NCI-H2107 (cell line): Measurements from ENCODE around the gene CDK7.
"Not testable (repeated sequence)": the region's sequence is repeated elsewhere in the genome, so short reads cannot be mapped to it uniquely, and the experiment has no call there.

Experiments
- DNase-seq: peaks from one replicate; lab custom pipeline; 2025; lab: John Stamatoyannopoulos, UW

The CDK7 gene

GRCh38 chr5:69237877-69238276 is 3.2 kb downstream of the CDK7 start:
- no peak for DNase-seq

GRCh38 chr5:69238760-69239251 is 4.1 kb downstream of the CDK7 start:
- no peak for DNase-seq

GRCh38 chr5:69242215-69242927 is 7.7 kb downstream of the CDK7 start:
- DNase-seq, result no peak

GRCh38 chr5:69245031-69245430 is 10.3 kb downstream of the CDK7 start:
- DNase-seq, result no peak

GRCh38 chr5:69248019-69248418 is 13.3 kb downstream of the CDK7 start:
- no peak for DNase-seq

- no peak for DNase-seq
These were observed 15.9 kb downstream of the CDK7 start for GRCh38 chr5:69250593-69250992.

- no peak for DNase-seq
These were observed 17.8 kb downstream of the CDK7 start for GRCh38 chr5:69252437-69252836.

GRCh38 chr5:69255940-69256339 is 21.3 kb downstream of the CDK7 start:
- not testable (repeated sequence) for DNase-seq

- no peak for DNase-seq
These were observed 22.9 kb downstream of the CDK7 start for GRCh38 chr5:69257577-69257976.

GRCh38 chr5:69261034-69261433 is 26.3 kb downstream of the CDK7 start:
- DNase-seq, result no peak

- no peak for DNase-seq
These were observed 31.2 kb downstream of the CDK7 start for GRCh38 chr5:69265931-69266330.

- no peak for DNase-seq
These were observed 34.2 kb downstream of the CDK7 start for GRCh38 chr5:69268899-69269298.

GRCh38 chr5:69270840-69271239 is 36.2 kb downstream of the CDK7 start:
- no peak for DNase-seq

GRCh38 chr5:69271376-69271775 is 36.7 kb downstream of the CDK7 start:
- no peak for DNase-seq

- DNase-seq, result no peak
These were observed 40.9 kb downstream of the CDK7 start for GRCh38 chr5:69275563-69275962.

GRCh38 chr5:69276422-69277174 is 41.9 kb downstream of the CDK7 start:
- no peak for DNase-seq

GRCh38 chr5:69279517-69279916 is 44.8 kb downstream of the CDK7 start:
- DNase-seq, result no peak

- no peak for DNase-seq
These were observed 46.4 kb downstream of the CDK7 start for GRCh38 chr5:69281114-69281513.

- DNase-seq, result no peak
These were observed 49.5 kb downstream of the CDK7 start for GRCh38 chr5:69284203-69284602.

GRCh38 chr5:69285448-69286116 is 50.9 kb downstream of the CDK7 start:
- no peak for DNase-seq

GRCh38 chr5:69288069-69288468 is 53.4 kb downstream of the CDK7 start:
- no peak for DNase-seq

GRCh38 chr5:69288688-69289087 is 54.0 kb downstream of the CDK7 start:
- no peak for DNase-seq

GRCh38 chr5:69292306-69292705 is 57.6 kb downstream of the CDK7 start:
- DNase-seq, result no peak
